Activated CD8-positive, alpha-beta memory T cell treated with anti-CD3 and anti-CD28 coated beads, Interleukin-2, amount 50 U/mL, for 1 hour (primary cell): Measurements from ENCODE around the gene KIF7.
"Not testable (repeated sequence)": the region's sequence is repeated elsewhere in the genome, so short reads cannot be mapped to it uniquely, and the experiment has no call there.

Source experiments
- DNase-seq: peaks from one replicate; pipeline ENCODE4 v3.0.0-alpha.2; 2020; ENCODE audit errors: extremely low read depth

Gene KIF7, protein sequence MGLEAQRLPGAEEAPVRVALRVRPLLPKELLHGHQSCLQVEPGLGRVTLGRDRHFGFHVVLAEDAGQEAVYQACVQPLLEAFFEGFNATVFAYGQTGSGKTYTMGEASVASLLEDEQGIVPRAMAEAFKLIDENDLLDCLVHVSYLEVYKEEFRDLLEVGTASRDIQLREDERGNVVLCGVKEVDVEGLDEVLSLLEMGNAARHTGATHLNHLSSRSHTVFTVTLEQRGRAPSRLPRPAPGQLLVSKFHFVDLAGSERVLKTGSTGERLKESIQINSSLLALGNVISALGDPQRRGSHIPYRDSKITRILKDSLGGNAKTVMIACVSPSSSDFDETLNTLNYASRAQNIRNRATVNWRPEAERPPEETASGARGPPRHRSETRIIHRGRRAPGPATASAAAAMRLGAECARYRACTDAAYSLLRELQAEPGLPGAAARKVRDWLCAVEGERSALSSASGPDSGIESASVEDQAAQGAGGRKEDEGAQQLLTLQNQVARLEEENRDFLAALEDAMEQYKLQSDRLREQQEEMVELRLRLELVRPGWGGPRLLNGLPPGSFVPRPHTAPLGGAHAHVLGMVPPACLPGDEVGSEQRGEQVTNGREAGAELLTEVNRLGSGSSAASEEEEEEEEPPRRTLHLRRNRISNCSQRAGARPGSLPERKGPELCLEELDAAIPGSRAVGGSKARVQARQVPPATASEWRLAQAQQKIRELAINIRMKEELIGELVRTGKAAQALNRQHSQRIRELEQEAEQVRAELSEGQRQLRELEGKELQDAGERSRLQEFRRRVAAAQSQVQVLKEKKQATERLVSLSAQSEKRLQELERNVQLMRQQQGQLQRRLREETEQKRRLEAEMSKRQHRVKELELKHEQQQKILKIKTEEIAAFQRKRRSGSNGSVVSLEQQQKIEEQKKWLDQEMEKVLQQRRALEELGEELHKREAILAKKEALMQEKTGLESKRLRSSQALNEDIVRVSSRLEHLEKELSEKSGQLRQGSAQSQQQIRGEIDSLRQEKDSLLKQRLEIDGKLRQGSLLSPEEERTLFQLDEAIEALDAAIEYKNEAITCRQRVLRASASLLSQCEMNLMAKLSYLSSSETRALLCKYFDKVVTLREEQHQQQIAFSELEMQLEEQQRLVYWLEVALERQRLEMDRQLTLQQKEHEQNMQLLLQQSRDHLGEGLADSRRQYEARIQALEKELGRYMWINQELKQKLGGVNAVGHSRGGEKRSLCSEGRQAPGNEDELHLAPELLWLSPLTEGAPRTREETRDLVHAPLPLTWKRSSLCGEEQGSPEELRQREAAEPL (N-terminal part only)

GRCh38 chr15:89654847-89655805 lies at the start of gene KIF7:
TSS of gene KIF7 (minus strand) at chr15:89655467. CDS start at chr15:89652930, 2,537 bp downstream.
- no peak for DNase-seq

DNA sequence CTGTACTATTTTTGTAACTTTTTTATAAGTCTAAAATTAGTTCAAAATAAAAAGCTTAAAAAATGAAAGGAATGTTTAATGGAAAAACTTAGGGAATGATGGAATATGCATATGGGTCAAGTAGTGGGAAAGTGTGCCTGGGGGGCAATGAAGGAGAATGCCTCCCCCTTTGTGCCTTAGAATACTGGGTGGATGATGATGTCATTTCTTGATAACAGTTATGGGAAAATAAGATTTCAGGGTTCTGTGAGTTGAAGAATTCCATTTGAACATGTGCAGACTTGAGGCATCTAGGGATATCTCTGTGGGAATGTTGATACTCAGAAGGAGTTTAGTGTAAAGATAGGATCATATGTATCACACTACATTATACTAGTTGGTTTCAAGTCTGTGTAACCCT lies 49.1 kb upstream of the KIF7 start:
- no peak for DNase-seq

DNA sequence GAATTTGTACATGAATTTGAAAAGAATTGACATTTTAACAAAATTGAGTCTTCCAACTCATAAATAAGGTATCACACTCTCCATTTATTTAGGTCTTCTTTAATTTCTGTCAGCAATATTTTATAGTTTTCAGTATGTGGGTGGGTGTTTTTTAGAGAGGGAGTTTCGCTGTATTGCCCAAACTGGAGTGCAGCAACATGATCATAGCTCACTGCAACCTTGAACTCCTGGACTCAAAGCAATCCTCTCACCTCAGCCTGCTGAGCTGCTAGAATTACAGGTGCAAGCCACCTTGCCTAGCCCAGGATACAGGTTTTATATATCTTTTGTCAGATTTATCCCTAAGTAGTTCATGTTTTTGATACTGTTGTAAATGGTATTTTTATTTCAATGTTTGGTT lies 39.9 kb upstream of the KIF7 start:
- no peak for DNase-seq

GRCh38 chr15:89693696-89694095 lies 38.4 kb upstream of the KIF7 start:
- no peak for DNase-seq

DNA sequence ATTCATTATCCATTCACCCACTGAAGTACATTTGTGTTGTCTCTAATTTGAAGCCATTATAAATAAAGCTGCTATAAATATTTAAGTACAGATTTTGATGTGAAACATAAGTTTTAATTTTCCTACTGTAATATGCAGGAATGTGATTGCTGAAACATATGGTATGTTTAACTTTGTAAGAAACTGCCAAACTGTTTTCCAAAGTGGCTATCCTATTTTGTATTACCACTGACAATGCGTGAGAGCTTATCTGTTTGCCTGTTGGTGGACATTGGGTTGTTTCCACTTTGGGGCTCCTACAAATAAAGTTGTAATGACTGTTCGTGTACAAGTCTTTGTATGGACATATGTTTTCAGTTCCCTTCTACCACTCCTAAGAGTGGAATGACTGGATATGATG lies 37.8 kb upstream of the KIF7 start:
- no peak for DNase-seq

DNA sequence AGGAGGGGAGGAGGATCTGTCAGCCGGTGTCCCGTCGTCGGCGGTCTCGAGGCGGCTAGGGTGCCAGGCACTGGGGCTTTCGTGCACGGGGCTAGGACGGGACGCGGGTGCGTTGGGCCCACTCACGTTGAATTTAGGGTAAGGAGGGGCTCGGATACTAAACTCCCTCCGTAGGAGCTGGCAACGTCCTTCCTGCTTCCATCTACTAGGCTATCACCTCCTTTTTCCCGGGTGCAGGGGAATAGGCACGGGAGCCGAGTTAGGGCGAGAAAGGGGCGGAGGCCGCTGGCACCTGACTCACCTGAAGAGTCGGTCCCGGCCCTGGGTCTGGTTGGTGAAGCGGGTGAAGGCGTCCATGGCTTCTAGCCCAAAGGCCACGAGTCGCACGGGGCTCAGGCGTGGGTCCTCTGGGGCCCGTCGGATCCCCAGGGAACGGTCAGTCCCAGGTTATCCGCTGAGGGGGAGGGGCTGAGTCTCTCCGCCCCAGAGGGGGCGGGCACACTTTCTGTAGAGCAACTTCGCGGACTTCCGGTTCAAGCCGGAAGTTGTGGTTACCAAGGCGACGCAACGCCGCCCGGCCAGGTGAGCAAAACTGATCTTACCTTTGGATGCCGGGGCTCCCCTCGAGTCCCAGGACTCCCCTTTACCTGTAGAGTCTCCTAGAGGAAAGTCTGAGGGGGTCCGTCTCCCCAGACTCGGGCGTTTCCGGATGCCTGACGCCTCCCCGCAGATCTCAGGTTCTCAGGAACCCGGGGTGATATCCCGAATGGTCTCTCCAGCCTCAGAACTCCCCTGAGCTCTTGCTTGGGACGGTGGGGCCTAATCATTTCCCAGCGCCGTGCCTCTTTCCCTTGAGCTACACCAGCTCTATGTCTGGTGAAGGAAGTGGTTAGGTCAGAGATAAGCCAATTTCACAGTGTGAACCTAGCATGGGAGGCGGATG lies 35.3 kb upstream of the KIF7 start, which contains the start of the genes PEX11A and WDR93:
TSS of gene PEX11A (minus strand) at position 479 of the 943 bp plus-strand sequence. CDS start at position 357, 122 bp downstream.
TSS of gene WDR93 (plus strand) at position 536 of the 943 bp plus-strand sequence. CDS start 10,936 bp downstream, outside the sequence.
- peak; percentile 25 for DNase-seq

GRCh38 chr15:89689930-89690275 lies 34.6 kb upstream of the KIF7 start:
- DNase-seq = not testable (repeated sequence)

- no peak for DNase-seq
These were observed 31.3 kb upstream of the KIF7 start for GRCh38 chr15:89686522-89686921.

- no peak for DNase-seq
These were observed 30.7 kb upstream of the KIF7 start for GRCh38 chr15:89685995-89686394.

GRCh38 chr15:89681146-89681545 lies 25.9 kb upstream of the KIF7 start:
- DNase-seq = no peak

- DNase-seq = no peak
These were observed 25.1 kb upstream of the KIF7 start for GRCh38 chr15:89680282-89680873.

GRCh38 chr15:89679212-89679611 lies 23.9 kb upstream of the KIF7 start, which contains the start of gene PLIN1:
TSS of gene PLIN1 (minus strand) at chr15:89679367. CDS start at chr15:89677489, 1,878 bp downstream.
- no peak for DNase-seq

DNA sequence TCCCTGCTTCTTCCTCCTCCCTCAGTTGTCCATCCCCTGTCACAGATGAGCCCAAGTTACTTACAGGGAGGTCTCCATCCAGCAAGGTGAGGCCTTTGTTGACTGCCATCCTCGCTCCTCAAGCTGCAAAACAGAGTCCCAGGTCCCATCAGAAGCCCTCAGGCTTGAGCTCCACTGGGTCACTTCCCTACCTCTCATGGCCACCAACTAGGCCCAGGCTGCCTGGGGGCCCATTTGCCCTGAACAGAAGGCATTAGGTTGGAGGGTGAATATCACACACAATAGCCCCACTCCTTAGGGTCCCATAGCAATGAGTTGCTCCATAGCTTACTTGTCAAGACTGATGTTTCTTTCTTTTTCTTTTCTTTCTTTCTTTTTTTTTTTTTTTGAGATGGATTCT lies 22.1 kb upstream of the KIF7 start:
- no peak for DNase-seq

- no peak for DNase-seq
These were observed 20.3 kb upstream of the KIF7 start for GRCh38 chr15:89675606-89676005.

GRCh38 chr15:89674526-89674925 lies 19.3 kb upstream of the KIF7 start:
- no peak for DNase-seq

DNA sequence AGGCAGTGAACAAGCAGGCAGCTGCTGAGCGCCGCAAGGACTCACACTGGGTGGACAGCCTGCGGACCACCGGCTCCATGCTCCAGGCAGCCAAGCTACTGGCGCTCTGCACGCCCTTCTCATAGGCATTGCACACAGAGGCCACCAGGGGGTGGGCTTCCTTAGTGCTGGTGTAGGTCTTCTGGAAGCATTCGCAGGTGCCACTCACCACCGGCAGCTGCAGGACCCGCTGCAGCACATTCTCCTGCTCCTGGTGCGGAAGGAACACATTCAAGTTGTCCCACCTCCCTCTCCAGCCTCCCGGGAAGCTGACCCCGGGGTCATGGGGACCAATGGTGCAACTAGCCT lies 17.9 kb upstream of the KIF7 start:
- no peak for DNase-seq

DNA sequence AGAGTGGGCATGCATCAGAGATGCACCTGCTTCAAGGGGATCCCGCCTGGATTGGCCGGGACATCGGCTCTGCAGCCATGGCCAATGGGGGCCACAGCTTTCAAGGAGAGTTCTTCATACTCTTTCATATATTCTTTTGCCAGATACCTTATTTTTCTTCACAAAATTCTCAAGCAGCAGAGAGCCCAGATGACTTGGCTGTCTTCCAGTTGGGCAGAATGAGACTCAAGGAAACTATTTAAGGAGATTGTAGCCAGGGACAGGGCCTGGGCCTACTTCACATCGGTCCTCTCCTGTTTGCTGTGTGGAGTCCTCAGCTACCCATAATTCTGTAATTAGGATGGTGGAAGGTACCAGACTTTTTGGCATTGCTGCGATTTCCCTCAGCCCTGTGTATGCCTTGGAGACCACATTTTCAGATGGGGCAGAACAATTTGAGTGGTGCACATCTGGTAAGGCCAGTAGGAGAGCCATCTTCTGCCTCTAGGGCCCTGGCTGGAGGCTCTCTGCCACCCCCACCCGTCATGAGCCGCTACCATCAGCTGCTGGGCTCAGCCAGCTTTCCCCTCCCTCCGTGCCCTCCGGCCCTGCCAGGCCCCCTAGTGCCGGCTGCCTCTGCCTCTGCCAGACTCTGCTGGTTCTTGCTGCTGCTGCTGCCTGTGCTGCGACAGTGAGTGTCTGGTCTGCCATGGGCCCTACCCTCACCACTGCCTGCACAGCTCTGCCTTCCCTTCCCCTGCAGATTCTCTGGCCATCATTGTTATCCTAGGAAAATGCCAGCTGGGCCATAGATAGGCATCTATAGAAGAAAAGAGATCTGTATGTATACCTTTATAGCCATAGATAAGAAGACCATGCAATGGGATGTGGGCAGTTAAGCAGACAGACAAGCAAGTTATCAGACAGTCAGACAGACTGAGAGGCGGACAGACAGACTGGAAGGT lies 17.2 kb upstream of the KIF7 start:
- DNase-seq = no peak

DNA sequence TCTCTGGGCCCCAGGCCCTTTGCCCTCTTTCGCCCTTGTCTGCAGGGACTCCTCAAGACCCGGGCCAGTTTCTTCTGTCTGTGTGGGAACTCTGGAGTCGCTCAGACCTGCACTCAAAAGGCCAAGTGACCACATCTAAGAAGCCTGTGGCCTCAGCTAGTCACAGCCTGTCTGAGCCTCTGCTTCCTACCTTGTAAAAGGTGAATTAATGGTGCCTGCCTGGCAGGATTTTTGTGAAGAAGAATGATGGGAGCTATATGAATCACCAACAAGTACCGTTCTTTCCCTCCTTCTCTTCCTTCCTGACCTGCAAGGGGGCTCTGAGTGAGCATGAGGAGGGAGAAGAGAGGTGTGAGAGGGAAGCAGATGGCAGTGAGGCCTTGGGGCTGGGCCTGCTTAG lies 16.4 kb upstream of the KIF7 start:
- DNase-seq = no peak
